ENCODE data around the gene FHOD1.
A peak's percentile ranks its signal among the peaks of the same experiment; 100 is the strongest.

The FHOD1 gene

GRCh38 chr16:67195676-67196075 lies 51.6 kb downstream of the FHOD1 start:
- no peak for DNase-seq (ENCODE audit: low read depth)
- no peak overlapping the region for H3K4me3 ChIP-seq (ENCODE audit: low read length)
- TF ChIP-seq CTCF (IDR thresholded peaks at IDR 0.05; ENCODE audit: insufficient read depth, low read depth, low read length, missing control alignments), result no peak

DNA sequence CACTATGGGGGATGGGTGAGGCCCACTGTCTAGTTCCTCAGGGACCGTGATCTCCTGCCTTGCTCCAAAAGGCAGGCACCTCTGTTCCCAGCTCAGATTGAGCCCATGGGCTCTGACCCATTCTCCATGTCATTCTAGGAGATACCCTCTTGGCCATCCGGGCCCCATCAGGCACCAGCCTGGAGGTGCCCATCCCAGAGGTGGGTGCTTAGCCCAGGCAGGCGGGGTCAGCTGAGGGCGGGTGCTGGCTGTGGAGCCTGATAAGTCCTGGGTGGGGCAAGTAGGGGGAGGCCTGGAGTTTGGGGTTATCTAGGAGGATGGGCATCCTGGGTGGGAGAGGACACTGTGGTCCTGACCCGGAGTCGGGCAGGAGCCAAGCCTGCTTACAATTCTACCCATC lies 53.0 kb downstream of the FHOD1 start:
- TF ChIP-seq CTCF (IDR thresholded peaks at IDR 0.05; ENCODE audit: insufficient read depth, low read depth, low read length, missing control alignments), result no peak

GRCh38 chr16:67193536-67193935 lies 53.7 kb downstream of the FHOD1 start:
- DNase-seq (ENCODE audit: low read depth), result no peak
- peak overlapping the region; percentile 69 for H3K4me3 ChIP-seq (ENCODE audit: low read length)
- no peak for TF ChIP-seq CTCF (IDR thresholded peaks at IDR 0.05; ENCODE audit: insufficient read depth, low read depth, low read length, missing control alignments)

More for the DNA sequence above, 53.0 kb downstream of the FHOD1 start:
- H3K4me3 ChIP-seq (ENCODE audit: low read length), result no peak overlapping the region
- DNase-seq (ENCODE audit: low read depth), result no peak

DNA sequence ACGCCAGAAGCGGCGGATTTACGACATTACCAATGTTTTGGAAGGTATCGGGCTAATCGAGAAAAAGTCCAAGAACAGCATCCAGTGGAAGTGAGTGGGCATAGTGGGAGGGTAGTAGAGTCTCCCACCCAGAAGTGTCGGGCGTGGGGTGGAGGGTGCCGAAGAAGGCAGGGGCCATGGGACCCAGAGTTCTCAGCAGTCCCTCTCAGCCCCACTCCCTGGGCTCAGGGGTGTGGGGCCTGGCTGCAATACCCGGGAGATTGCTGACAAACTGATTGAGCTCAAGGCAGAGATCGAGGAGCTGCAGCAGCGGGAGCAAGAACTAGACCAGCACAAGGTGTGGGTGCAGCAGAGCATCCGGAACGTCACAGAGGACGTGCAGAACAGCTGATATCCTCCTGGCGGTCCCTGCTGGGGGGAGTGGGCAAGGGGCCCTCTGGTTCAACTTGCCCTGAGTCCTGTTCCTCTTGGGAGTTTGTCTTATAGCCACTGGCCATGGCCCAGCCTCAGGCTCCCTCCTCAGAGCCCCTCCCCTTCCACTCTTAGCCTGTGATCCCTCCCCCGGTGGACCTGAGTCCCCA lies 54.4 kb downstream of the FHOD1 start:
- no peak for DNase-seq (ENCODE audit: low read depth)
- TF ChIP-seq CTCF (IDR thresholded peaks at IDR 0.05; ENCODE audit: insufficient read depth, low read depth, low read length, missing control alignments), result no peak

DNA sequence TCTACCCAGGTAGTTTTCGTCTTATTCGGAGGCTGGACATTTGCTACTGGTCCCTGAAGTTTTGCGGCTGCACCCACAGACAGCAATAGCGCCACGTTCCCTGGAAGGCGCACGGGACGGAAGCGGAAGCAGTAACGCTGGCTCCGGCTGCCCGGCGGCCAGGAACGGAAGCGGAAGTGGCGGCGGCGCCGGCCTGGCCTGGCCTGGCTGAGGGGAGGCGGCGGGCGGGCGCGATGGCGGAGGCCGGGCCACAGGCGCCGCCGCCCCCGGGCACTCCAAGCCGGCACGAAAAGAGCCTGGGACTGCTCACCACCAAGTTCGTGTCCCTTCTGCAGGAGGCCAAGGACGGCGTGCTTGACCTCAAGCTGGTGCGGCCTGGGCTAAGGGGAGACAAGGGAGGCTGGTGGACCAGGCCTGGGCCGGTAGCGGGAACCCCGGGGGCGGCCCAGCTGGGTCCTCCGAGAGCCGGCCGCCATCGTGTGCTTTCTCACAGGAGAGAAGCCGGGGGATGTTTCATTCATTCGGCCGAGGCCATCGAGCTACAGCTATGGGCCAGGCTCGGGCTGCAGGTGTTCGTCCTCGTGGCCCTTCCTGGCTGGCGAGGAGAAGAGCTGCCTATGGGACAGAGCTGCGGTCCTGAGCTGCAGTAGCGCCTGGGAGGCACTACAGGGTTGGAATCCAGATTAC lies 55.1 kb downstream of the FHOD1 start, which contains the start of gene E2F4:
E2F4 (plus strand) TSS at position 161 of the 687 bp plus-strand sequence; CDS start at position 234, 73 bp downstream.
- no peak for TF ChIP-seq CTCF (IDR thresholded peaks at IDR 0.05; ENCODE audit: insufficient read depth, low read depth, low read length, missing control alignments)
- peak within 1 kb of the TSS; percentile 69 for H3K4me3 ChIP-seq (ENCODE audit: low read length)
- peak; percentile 95 for DNase-seq (ENCODE audit: low read depth)

More for the DNA sequence above, 54.4 kb downstream of the FHOD1 start:
- peak overlapping the region; percentile 69 for H3K4me3 ChIP-seq (ENCODE audit: low read length)

- DNase-seq (ENCODE audit: low read depth), result no peak
- H3K4me3 ChIP-seq (ENCODE audit: low read length), result no peak overlapping the region
- TF ChIP-seq CTCF (IDR thresholded peaks at IDR 0.05; ENCODE audit: insufficient read depth, low read depth, low read length, missing control alignments), result no peak
Measured at GRCh38 chr16:67191411-67191994, 55.8 kb downstream of the FHOD1 start.

Data from epithelial cell of esophagus (primary cell).